ENCODE data around the gene ARRDC3.

Gene ARRDC3

GRCh38 chr5:91383027-91383955, at the start of gene ARRDC3 (continued):
- no peak for TF ChIP-seq ZBTB7A (tag by site-specific recombination; IDR thresholded peaks at IDR 0.05; ENCODE audit: low read depth)
- TF ChIP-seq ZSCAN5A (tag by site-specific recombination; IDR thresholded peaks at IDR 0.05) = no peak
- TF ChIP-seq SP2 (tag by site-specific recombination; IDR thresholded peaks at IDR 0.05) = peak; percentile 15; the same call in 1 of the 2 replicates
- TF ChIP-seq ZNF148 (tag by site-specific recombination; IDR thresholded peaks at IDR 0.05; ENCODE audit: borderline replicate concordance) = no peak
- peak; percentile 92 for TF ChIP-seq ZEB2 (tag by site-specific recombination; IDR thresholded peaks at IDR 0.05)
- peak; percentile 57 for TF ChIP-seq ZNF335 (tag by site-specific recombination; conservative IDR thresholded peaks at IDR 0.05)
- peak; percentile 98 for TF ChIP-seq ZBTB20 (tag by site-specific recombination; IDR thresholded peaks at IDR 0.05)
- no peak for TF ChIP-seq ZNF513 (tag by site-specific recombination; IDR thresholded peaks at IDR 0.05)
- TF ChIP-seq ZNF2 (tag by site-specific recombination; IDR thresholded peaks at IDR 0.05) = 0 out of 2 replicates have a peak, but pooled peaks have one; percentile 19
- TF ChIP-seq ZBTB17 (tag by site-specific recombination; IDR thresholded peaks at IDR 0.05) = peak; percentile 82
- 0 out of 2 replicates have a peak, but pooled peaks have one; percentile 22 for TF ChIP-seq ZBTB21 (tag by site-specific recombination; IDR thresholded peaks at IDR 0.05)
- no peak for TF ChIP-seq ZNF626 (tag by site-specific recombination; IDR thresholded peaks at IDR 0.05)
- TF ChIP-seq TRIM28 (IDR thresholded peaks at IDR 0.05; ENCODE audit: borderline replicate concordance, low read length) = peak; percentile 77; the same call in 1 of the 2 replicates

GRCh38 chr5:91430949-91431348, 47.8 kb upstream of the ARRDC3 start:
- TF ChIP-seq ZNF202 (tag by site-specific recombination; IDR thresholded peaks at IDR 0.05; ENCODE audit: borderline replicate concordance) (no peak), ZNF747 (tag by site-specific recombination; IDR thresholded peaks at IDR 0.05) (no peak), ZNF830 (tag by site-specific recombination; IDR thresholded peaks at IDR 0.05; ENCODE audit: low read depth) (no peak), YY1 (tag by site-specific recombination; IDR thresholded peaks at IDR 0.05) (no peak), GLIS2 (tag by site-specific recombination; IDR thresholded peaks at IDR 0.05) (no peak), ZBTB17 (tag by site-specific recombination; IDR thresholded peaks at IDR 0.05) (no peak), ZSCAN5A (tag by site-specific recombination; IDR thresholded peaks at IDR 0.05) (no peak), ZNF175 (tag by site-specific recombination; IDR thresholded peaks at IDR 0.05) (no peak), TCF7L2 (IDR thresholded peaks at IDR 0.05; ENCODE audit: borderline replicate concordance, low read depth, low read length) (no peak), SP7 (tag by site-specific recombination; IDR thresholded peaks at IDR 0.05) (no peak), ZNF843 (tag by site-specific recombination; IDR thresholded peaks at IDR 0.05) (no peak), RBAK (tag by site-specific recombination; IDR thresholded peaks at IDR 0.05) (no peak), ZNF292 (tag by site-specific recombination; IDR thresholded peaks at IDR 0.05; ENCODE audit: borderline replicate concordance, low read depth) (no peak), ZNF140 (tag by site-specific recombination; IDR thresholded peaks at IDR 0.05) (no peak), ZFP3 (tag by site-specific recombination; IDR thresholded peaks at IDR 0.05; ENCODE audit: low read depth) (no peak), ZNF2 (tag by site-specific recombination; IDR thresholded peaks at IDR 0.05) (no peak), ZNF184 (tag by site-specific recombination; IDR thresholded peaks at IDR 0.05) (no peak), ZNF629 (tag by site-specific recombination; IDR thresholded peaks at IDR 0.05) (no peak), ZNF311 (tag by site-specific recombination; IDR thresholded peaks at IDR 0.05; ENCODE audit: borderline replicate concordance) (no peak)
- no peaks in the 10 kb centered on the region for H3K36me3 ChIP-seq (ENCODE audit: control insufficient read depth in 2 of 2, insufficient read depth in 1 of 2, low read length in 2 of 2)
- ChIA-PET CTCF (interaction anchor here (0.6 to 4.0 kb wide), 2 partner anchors 11 to 325 kb away, joined by 3 to 21 read pairs; no protein-coding TSS in a partner anchor), POLR2A (no interaction called here)
- no peaks in the 10 kb centered on the region for H3K9me3 ChIP-seq (ENCODE audit: control insufficient read depth, insufficient read depth, low read depth, low read length)
- H3K4me1 ChIP-seq (ENCODE audit: control insufficient read depth, insufficient read depth, low read length) = no peaks in the 10 kb centered on the region
- no peak overlapping the region for H3K27ac ChIP-seq (ENCODE audit: extremely low read depth, low read depth, low read length)
- H3K4me3 ChIP-seq (ENCODE audit: low read depth, low read length) = no peak overlapping the region

Measured in HEK293 (cell line).